ENCODE data around the gene CPNE6. TPM values are rescaled to one million over a fixed set of nuclear protein-coding genes. Genes with fewer than 3 reads are reported as not detected.
"Not testable (repeated sequence)": the region's sequence is repeated elsewhere in the genome, so short reads cannot be mapped to it uniquely, and the experiment has no call there.

CPNE6 gene
- not detected for polyA plus RNA-seq (2012; ENCODE audit: missing spikeins)

- no peak for TF ChIP-seq POLR2AphosphoS5 (IDR thresholded peaks at IDR 0.05; ENCODE audit: low read depth, low read length)
- no peak for TF ChIP-seq POLR2A (IDR thresholded peaks at IDR 0.05; ENCODE audit: low read depth, low read length)
- no peak for TF ChIP-seq TAF1 (IDR thresholded peaks at IDR 0.05; ENCODE audit: borderline replicate concordance, low read depth, low read length)
- DNase-seq (ENCODE audit: insufficient read length) (no peak), FAIRE-seq (no peak)
Observed at GRCh38 chr14:24071144-24071697, at the start of gene CPNE6. Gene CPNE6, plus strand, starts transcription at chr14:24071562. Its CDS starts 1,375 bp downstream, at chr14:24072937.

DNA sequence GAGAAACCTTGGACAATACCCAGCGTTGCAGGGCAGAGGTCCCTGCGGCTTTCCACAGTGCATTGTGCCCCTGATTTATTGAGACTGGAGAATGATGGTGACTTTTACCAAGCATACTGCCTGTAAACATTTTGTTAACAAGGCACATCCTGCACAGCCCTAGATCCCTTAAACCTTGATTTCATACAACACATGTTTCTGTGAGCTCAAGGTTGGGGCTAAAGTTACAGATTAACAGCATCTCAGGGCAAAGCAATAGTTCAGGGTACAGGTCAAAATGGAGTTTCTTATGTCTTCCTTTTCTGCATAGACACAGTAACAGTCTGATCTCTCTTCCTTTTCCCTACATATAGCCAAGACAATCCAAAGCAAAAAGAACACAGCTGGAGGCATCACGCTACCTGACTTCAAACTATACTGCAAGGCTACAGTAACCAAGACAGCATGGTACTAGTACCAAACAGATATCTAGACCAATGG is 46.4 kb upstream of the CPNE6 start:
- DNase-seq (ENCODE audit: insufficient read length); FAIRE-seq: not testable (repeated sequence)

DNA sequence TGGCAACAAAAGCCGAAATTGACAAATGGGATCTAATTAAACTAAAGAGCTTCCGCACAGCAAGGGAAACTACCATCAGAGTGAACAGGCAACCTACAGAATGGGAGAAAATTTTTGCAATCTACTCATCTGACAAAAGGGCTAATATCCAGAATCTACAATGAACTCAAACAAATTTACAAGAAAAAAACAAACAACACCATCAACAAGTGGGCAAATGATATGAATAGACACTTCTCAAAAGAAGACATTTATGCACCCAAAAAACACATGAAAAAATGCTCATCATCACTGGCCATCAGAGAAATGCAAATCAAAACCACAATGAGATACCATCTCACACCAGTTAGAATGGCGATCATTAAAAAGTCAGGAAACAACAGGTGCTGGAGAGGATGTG is 41.7 kb upstream of the CPNE6 start:
- not testable (repeated sequence) for FAIRE-seq; DNase-seq (ENCODE audit: insufficient read length)

DNA sequence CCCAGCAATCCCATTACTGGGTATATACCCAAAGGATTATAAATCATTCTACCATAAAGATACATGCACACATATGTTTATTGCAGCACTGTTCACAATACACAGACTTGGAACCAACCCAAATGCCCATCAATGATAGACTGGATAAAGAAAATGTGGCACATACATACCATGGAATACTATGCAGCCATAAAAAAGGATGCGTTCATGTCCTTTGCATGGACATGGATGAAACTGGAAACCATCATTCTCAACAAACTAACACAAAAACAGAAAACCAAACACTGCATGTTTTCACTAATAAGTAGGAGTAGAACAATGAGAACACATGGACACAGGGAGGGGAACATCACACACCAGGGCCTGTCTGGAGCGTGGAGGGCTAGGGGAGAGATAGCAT is 40.0 kb upstream of the CPNE6 start:
- FAIRE-seq; DNase-seq (ENCODE audit: insufficient read length): not testable (repeated sequence)

DNA sequence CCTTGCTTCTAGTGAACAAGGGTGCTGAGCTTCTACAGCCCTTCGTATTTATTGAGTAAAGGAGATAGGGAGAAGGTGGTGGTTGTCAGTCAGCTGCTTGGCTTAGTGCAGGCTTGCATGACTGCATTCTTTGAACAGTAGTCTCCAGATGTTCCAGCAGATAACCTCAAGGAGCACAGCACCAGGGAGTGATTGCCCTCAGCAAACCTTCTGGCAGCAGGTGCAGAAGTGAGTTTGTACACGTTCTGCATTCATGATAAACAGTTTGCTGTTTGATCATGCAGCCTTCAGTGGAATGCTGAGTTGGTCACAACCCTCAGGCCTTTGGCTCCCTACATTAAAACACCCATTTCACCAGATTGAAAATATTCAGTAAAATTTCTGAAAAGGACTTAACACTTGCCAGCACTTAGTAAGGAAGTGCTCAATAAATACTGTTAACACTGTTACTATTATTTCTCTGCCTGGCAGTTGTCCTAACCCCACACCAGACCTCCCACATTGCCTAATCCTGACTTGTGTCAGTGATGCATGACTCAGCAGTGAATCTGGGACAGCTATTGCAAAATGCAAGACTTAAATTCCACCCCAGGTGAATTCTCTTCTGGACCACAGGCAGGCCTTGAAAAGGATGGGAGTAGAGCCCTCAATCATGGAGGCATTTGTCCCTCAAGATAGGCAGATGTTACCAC is 38.5 kb upstream of the CPNE6 start:
- FAIRE-seq (no peak), DNase-seq (ENCODE audit: insufficient read length) (no peak)
- TF ChIP-seq POLR2A (IDR thresholded peaks at IDR 0.05; ENCODE audit: low read depth, low read length) (no peak), POLR2AphosphoS5 (IDR thresholded peaks at IDR 0.05; ENCODE audit: low read depth, low read length) (no peak), TAF1 (IDR thresholded peaks at IDR 0.05; ENCODE audit: borderline replicate concordance, low read depth, low read length) (no peak)

- not testable (repeated sequence) for FAIRE-seq; DNase-seq (ENCODE audit: insufficient read length)
Observed at GRCh38 chr14:24035769-24036168, 35.6 kb upstream of the CPNE6 start.

- no peak for FAIRE-seq
- peak; percentile 42 for DNase-seq (ENCODE audit: insufficient read length)
- TF ChIP-seq POLR2AphosphoS5 (IDR thresholded peaks at IDR 0.05; ENCODE audit: low read depth, low read length) (no peak), TAF1 (IDR thresholded peaks at IDR 0.05; ENCODE audit: borderline replicate concordance, low read depth, low read length) (no peak), POLR2A (IDR thresholded peaks at IDR 0.05; ENCODE audit: low read depth, low read length) (peak; percentile 35; the same call in 1 of the 2 replicates)
Observed at GRCh38 chr14:24036169-24036962, 35.0 kb upstream of the CPNE6 start.

DNA sequence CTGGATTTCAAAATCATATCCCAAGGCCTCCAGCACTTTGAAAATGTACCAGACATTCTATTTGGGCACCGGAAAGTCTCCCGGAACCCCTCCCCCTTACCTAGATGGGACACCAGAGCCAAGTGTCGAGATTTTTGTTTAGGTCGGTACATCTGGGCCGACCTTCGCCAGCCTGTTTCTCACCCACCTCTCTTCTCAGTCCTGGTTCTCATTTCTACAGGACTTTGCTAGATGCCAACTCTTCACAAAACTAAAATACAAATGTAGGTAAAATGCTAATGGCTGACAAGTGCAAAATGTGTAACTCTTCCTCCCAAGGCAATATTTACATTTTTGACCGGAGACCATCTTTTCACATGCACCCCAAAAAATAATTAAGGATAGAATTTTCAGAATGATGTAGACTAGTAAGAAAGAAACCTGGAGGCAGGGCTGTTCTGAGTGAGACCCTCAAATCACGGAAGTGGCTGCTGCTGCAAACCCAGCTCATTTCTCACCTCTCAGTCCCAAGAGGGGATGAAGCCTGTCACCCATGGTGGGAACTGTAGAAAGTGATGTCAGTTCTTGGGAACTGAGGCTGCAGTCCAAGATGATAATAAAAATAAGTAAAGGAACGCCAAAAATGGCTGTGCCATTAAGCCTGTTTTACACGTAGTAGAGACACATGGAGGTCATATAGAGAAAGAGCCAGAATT is 34.3 kb upstream of the CPNE6 start:
- DNase-seq (ENCODE audit: insufficient read length) = not testable (repeated sequence)
- FAIRE-seq = peak; percentile 9

GRCh38 chr14:24037658-24038037 is 33.7 kb upstream of the CPNE6 start:
- TF ChIP-seq POLR2AphosphoS5 (IDR thresholded peaks at IDR 0.05; ENCODE audit: low read depth, low read length) = no peak
- DNase-seq (ENCODE audit: insufficient read length) = no peak
- no peak for FAIRE-seq

DNA sequence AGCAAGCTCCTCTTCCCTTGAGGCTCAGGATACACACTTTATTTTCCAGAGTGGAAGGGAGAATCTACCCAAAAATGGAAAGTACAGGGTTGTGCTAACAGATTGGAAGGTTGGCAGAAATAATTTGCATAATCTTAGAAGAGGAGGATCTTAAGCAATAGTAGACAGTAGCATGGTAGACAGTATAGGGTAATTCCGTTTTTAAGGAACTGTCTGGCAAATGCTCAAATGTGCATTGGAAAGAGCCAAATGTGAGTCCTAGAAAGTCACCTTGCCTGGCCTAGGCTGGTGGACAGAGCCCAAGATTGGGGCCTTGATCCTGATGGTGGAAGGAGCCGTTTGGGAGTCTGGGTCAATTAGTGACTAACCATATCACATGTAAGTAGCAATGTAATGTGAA is 32.7 kb upstream of the CPNE6 start:
- TF ChIP-seq POLR2A (IDR thresholded peaks at IDR 0.05; ENCODE audit: low read depth, low read length) = no peak
- TF ChIP-seq TAF1 (IDR thresholded peaks at IDR 0.05; ENCODE audit: borderline replicate concordance, low read depth, low read length) = no peak
- TF ChIP-seq POLR2AphosphoS5 (IDR thresholded peaks at IDR 0.05; ENCODE audit: low read depth, low read length) = no peak
- no peak for FAIRE-seq

DNA sequence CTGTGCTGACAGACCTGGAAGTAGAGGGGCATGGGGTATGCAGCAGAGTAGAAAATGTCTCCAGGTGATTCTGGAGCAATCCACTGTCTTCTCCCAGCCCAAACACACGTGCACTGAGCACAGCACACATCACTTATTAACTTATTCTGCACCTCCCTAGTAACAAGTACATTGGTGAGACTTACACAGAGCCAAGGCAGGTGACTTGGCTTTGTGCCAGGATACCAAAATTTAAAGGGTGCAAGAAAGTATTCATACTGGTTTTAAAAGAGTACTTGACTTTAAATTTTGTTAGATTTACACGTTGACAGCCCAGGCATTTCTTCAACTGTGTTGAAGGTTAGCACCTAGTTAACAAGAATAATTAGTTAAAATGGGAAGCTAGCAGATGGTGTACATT is 30.7 kb upstream of the CPNE6 start:
- FAIRE-seq (no peak), DNase-seq (ENCODE audit: insufficient read length) (no peak)
- TF ChIP-seq POLR2A (IDR thresholded peaks at IDR 0.05; ENCODE audit: low read depth, low read length) = no peak
- no peak for TF ChIP-seq TAF1 (IDR thresholded peaks at IDR 0.05; ENCODE audit: borderline replicate concordance, low read depth, low read length)
- TF ChIP-seq POLR2AphosphoS5 (IDR thresholded peaks at IDR 0.05; ENCODE audit: low read depth, low read length) = no peak

More for the DNA sequence above, 32.7 kb upstream of the CPNE6 start:
- DNase-seq (ENCODE audit: insufficient read length) = no peak

GRCh38 chr14:24042746-24043145 is 28.6 kb upstream of the CPNE6 start:
- no peak for TF ChIP-seq TAF1 (IDR thresholded peaks at IDR 0.05; ENCODE audit: borderline replicate concordance, low read depth, low read length)
- no peak for TF ChIP-seq POLR2AphosphoS5 (IDR thresholded peaks at IDR 0.05; ENCODE audit: low read depth, low read length)
- no peak for TF ChIP-seq POLR2A (IDR thresholded peaks at IDR 0.05; ENCODE audit: low read depth, low read length)
- no peak for FAIRE-seq

DNA sequence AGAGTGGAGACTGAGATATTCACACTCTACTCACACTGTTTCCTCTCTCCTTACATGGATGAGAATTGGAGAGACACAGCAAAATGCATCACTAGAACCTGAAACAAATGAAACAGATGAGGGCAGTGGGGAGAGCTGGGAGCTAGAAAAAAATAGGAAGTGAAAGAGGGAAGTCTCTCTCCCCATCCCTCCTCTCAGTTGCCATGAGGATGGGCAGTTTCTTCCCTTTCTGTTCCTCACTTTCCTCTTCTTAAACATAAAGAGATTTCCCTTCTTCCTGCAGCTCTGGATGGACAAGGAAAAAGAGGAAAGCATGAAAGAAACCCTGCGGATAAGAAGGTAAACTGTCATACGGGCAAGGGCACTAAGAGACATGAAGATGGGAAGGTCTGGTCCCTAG is 22.4 kb upstream of the CPNE6 start:
- DNase-seq (ENCODE audit: insufficient read length); FAIRE-seq: not testable (repeated sequence)

More at GRCh38 chr14:24042746-24043145, 28.6 kb upstream of the CPNE6 start:
- DNase-seq (ENCODE audit: insufficient read length) = no peak

- not testable (repeated sequence) for DNase-seq (ENCODE audit: insufficient read length); FAIRE-seq
Observed at GRCh38 chr14:24050753-24051152, 20.6 kb upstream of the CPNE6 start.

Measured in GM12892 (cell line).